ENCODE results near the gene GCNT1. TPM values are rescaled to one million over a fixed set of nuclear protein-coding genes. Genes with fewer than 3 reads are reported as not detected.
A peak's percentile ranks its signal among the peaks of the same experiment; 100 is the strongest.
"Not testable (repeated sequence)": the region's sequence is repeated elsewhere in the genome, so short reads cannot be mapped to it uniquely, and the experiment has no call there.

Gene GCNT1
- total and polyA plus RNA-seq, 4 experiments from 2014 or later, result 3.4 to 9.3 (median 7.5) TPM

DNA sequence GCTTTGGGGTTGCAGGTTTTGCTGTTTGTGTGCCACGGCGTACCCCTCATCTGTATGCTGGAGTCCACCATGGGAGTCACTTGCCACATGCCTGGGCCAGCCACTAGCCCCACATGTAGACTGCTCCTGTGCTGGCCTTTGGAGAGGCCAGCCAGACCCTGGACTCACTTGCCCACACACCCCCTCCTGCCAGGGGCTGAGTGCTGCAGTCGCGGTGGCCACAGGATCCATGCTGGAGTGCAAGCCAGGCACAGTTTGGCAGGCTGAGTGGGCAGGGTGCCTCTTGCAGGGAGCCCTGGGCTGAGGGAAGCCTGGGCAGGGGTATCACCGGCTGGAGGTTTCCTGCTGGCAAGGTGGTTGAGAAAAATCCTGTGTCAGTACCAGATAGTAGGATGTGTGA is 25.6 kb upstream of the GCNT1 start:
- H3K27me3 Mint-ChIP-seq, result peaks cover 3 to 5% of the 10 kb centered on the region in 2 donors
- H3K9me3 Mint-ChIP-seq, result no peaks in the 10 kb centered on the region
- Histone ChIP-seq H3K36me3 (ENCODE audit: insufficient read depth, low read length) (no peaks in the 10 kb centered on the region), H3K9me3 (ENCODE audit: control insufficient read depth in 1 of 2, low read length in 2 of 2) (no peaks in the 10 kb centered on the region), H3K4me1 (ENCODE audit: insufficient read depth, low read length) (no peaks in the 10 kb centered on the region), H3K27ac (ENCODE audit: low read depth, low read length) (no peak overlapping the region), H3K27me3 (ENCODE audit: insufficient read depth, low read length) (peaks cover 3% of the 10 kb centered on the region), H3K4me3 (ENCODE audit: low read length in 2 of 2) (no peak overlapping the region)
- H3K4me1 Mint-ChIP-seq, result no peaks in the 10 kb centered on the region
- H3K36me3 Mint-ChIP-seq, result no peaks in the 10 kb centered on the region
- intact Hi-C loops (cut with micrococcal nuclease), result no loop called here
- H3K4me3 Mint-ChIP-seq, result no peak overlapping the region
- DNase-seq, result no peak
- ChIA-PET CTCF (ENCODE audit: partially characterized antibody) (interaction anchor here (0.9 to 1.3 kb wide), 2 partner anchors 12 to 14 kb away, joined by 3 to 5 read pairs; no protein-coding TSS in a partner anchor), POLR2A (ENCODE audit: partially characterized antibody) (no interaction called here)
- H3K27ac Mint-ChIP-seq, result no peak overlapping the region

- POLR2A ChIA-PET (ENCODE audit: partially characterized antibody), result no interaction called here
- H3K27ac Mint-ChIP-seq, result no peak overlapping the region
- peaks cover 3 to 5% of the 10 kb centered on the region in 2 donors for H3K27me3 Mint-ChIP-seq
- no peak overlapping the region for H3K27ac ChIP-seq (ENCODE audit: low read depth, low read length)
- no peaks in the 10 kb centered on the region for H3K36me3 Mint-ChIP-seq
- H3K4me1 ChIP-seq (ENCODE audit: insufficient read depth, low read length), result no peaks in the 10 kb centered on the region
- H3K9me3 Mint-ChIP-seq, result no peaks in the 10 kb centered on the region
- no peak overlapping the region for H3K4me3 Mint-ChIP-seq
- H3K4me1 Mint-ChIP-seq, result no peaks in the 10 kb centered on the region
- H3K9me3 ChIP-seq (ENCODE audit: control insufficient read depth in 1 of 2, low read length in 2 of 2), result no peaks in the 10 kb centered on the region
- peaks cover 3% of the 10 kb centered on the region for H3K27me3 ChIP-seq (ENCODE audit: insufficient read depth, low read length)
- DNase-seq, result no peak
- no peak overlapping the region for H3K4me3 ChIP-seq (ENCODE audit: low read length in 2 of 2)
- no peaks in the 10 kb centered on the region for H3K36me3 ChIP-seq (ENCODE audit: insufficient read depth, low read length)
- CTCF ChIA-PET (ENCODE audit: partially characterized antibody), result interaction anchor here (0.9 to 1.3 kb wide), 2 partner anchors 12 to 13 kb away, joined by 3 to 5 read pairs; no protein-coding TSS in a partner anchor
- intact Hi-C loops (cut with micrococcal nuclease), result no loop called here
Observed at GRCh38 chr9:76433836-76434235, 25.1 kb upstream of the GCNT1 start.

GRCh38 chr9:76434897-76435296 is 24.1 kb upstream of the GCNT1 start:
- H3K36me3 Mint-ChIP-seq; H3K27me3 Mint-ChIP-seq; DNase-seq; H3K36me3 ChIP-seq (ENCODE audit: insufficient read depth, low read length); H3K9me3 ChIP-seq (ENCODE audit: control insufficient read depth in 1 of 2, low read length in 2 of 2); H3K4me3 ChIP-seq (ENCODE audit: low read length in 2 of 2); H3K4me1 Mint-ChIP-seq; H3K4me3 Mint-ChIP-seq; H3K27ac ChIP-seq (ENCODE audit: low read depth, low read length); H3K27me3 ChIP-seq (ENCODE audit: insufficient read depth, low read length); H3K4me1 ChIP-seq (ENCODE audit: insufficient read depth, low read length); CTCF ChIA-PET (ENCODE audit: partially characterized antibody); intact Hi-C loops (cut with micrococcal nuclease); H3K9me3 Mint-ChIP-seq; H3K27ac Mint-ChIP-seq; POLR2A ChIA-PET (ENCODE audit: partially characterized antibody): not testable (repeated sequence)

GRCh38 chr9:76437017-76437699 is 21.8 kb upstream of the GCNT1 start:
- H3K4me1 Mint-ChIP-seq; H3K4me3 Mint-ChIP-seq; H3K27ac ChIP-seq (ENCODE audit: low read depth, low read length); POLR2A ChIA-PET (ENCODE audit: partially characterized antibody); DNase-seq; H3K4me1 ChIP-seq (ENCODE audit: insufficient read depth, low read length); H3K9me3 Mint-ChIP-seq; H3K36me3 ChIP-seq (ENCODE audit: insufficient read depth, low read length); intact Hi-C loops (cut with micrococcal nuclease); CTCF ChIA-PET (ENCODE audit: partially characterized antibody); H3K27me3 Mint-ChIP-seq; H3K4me3 ChIP-seq (ENCODE audit: low read length in 2 of 2); H3K36me3 Mint-ChIP-seq; H3K9me3 ChIP-seq (ENCODE audit: control insufficient read depth in 1 of 2, low read length in 2 of 2); H3K27me3 ChIP-seq (ENCODE audit: insufficient read depth, low read length): not testable (repeated sequence)
- H3K27ac Mint-ChIP-seq, result peak overlapping the region in 2 of 7 donors; percentile 35 to 53

GRCh38 chr9:76438841-76439588 is 20.0 kb upstream of the GCNT1 start:
- peaks cover 0 to 6% (median 4%) of the 10 kb centered on the region in 4 donors for H3K4me1 Mint-ChIP-seq
- CTCF ChIA-PET (ENCODE audit: partially characterized antibody), result interaction anchor here (0.9 kb wide), 2 partner anchors 8 to 65 kb away, joined by 3 to 4 read pairs; no protein-coding TSS in a partner anchor

DNA sequence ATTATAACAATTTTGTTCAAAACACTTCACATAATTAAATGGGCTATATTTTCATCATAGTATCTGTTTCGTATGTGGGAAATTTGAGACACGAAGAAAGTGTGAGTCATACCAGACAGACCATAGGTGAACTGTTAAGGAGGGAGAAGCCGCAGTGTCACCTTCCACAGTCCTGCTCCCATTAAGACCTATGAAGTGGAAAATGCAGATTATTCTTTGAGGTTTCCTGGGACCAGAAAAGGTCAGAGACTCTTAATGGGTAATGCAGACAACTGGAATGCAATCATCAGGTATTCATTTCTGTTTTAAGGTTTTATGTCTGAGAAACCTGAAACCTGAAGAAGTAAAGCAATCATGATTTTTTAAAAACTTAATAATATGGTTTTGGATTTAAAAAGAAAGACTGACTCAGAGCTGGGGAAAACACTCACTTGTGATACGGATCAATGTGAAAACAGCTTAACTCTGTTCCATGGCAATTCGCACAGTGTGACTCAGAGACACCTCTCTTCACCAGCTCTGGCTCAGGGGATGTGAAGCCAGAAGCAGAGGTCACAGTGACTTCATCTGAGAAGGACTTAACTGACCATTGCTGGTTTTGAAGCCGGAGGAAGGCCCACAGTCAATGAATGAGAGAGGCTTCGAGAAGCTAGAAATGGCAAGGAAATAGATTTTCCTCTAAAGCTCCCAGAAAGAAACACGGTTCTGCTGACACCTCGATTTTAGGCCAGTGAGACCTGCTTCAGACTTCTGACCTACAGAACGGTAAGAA is 17.2 kb upstream of the GCNT1 start:
- H3K4me3 Mint-ChIP-seq, result peak overlapping the region in 3 of 8 donors; percentile 7 to 31 (median 8)
- peaks cover 0 to 12% (median 7%) of the 10 kb centered on the region in 4 donors for H3K4me1 Mint-ChIP-seq
- peaks cover 0 to 4% (median 2%) of the 10 kb centered on the region in 8 donors for H3K9me3 Mint-ChIP-seq
- POLR2A ChIA-PET (ENCODE audit: partially characterized antibody), result no interaction called here
- H3K27ac ChIP-seq (ENCODE audit: low read depth, low read length), result no peak overlapping the region
- peaks cover 8% of the 10 kb centered on the region for H3K4me1 ChIP-seq (ENCODE audit: insufficient read depth, low read length)
- no peaks in the 10 kb centered on the region for H3K36me3 ChIP-seq (ENCODE audit: insufficient read depth, low read length)
- H3K4me3 ChIP-seq (ENCODE audit: low read length in 2 of 2), result no peak overlapping the region
- CTCF ChIA-PET (ENCODE audit: partially characterized antibody), result interaction anchor here (1.2 to 2.2 kb wide), 4 partner anchors 22 to 708 kb away, joined by 3 to 9 read pairs (median 4); partner anchors contain the start of gene RFK
- H3K9me3 ChIP-seq (ENCODE audit: control insufficient read depth in 1 of 2, low read length in 2 of 2), result no peaks in the 10 kb centered on the region
- H3K27ac Mint-ChIP-seq, result no peak overlapping the region
- no peaks in the 10 kb centered on the region for H3K36me3 Mint-ChIP-seq
- no peak for DNase-seq
- intact Hi-C loops (cut with micrococcal nuclease), result no loop called here
- H3K27me3 ChIP-seq (ENCODE audit: insufficient read depth, low read length), result no peaks in the 10 kb centered on the region
- peaks cover 0 to 2% of the 10 kb centered on the region in 2 donors for H3K27me3 Mint-ChIP-seq

More at GRCh38 chr9:76438841-76439588, 20.0 kb upstream of the GCNT1 start:
- Mint-ChIP-seq H3K27ac (no peak overlapping the region), H3K27me3 (peaks cover 2 to 3% of the 10 kb centered on the region in 2 donors), H3K9me3 (peaks cover 0 to 4% (median 2%) of the 10 kb centered on the region in 8 donors), H3K4me3 (no peak overlapping the region), H3K36me3 (no peaks in the 10 kb centered on the region)
- Histone ChIP-seq H3K4me1 (ENCODE audit: insufficient read depth, low read length) (peaks cover 8% of the 10 kb centered on the region), H3K27ac (ENCODE audit: low read depth, low read length) (no peak overlapping the region), H3K9me3 (ENCODE audit: control insufficient read depth in 1 of 2, low read length in 2 of 2) (no peaks in the 10 kb centered on the region), H3K27me3 (ENCODE audit: insufficient read depth, low read length) (no peaks in the 10 kb centered on the region), H3K4me3 (ENCODE audit: low read length in 2 of 2) (no peak overlapping the region), H3K36me3 (ENCODE audit: insufficient read depth, low read length) (no peaks in the 10 kb centered on the region)
- no peak for DNase-seq
- intact Hi-C loops (cut with micrococcal nuclease), result no loop called here
- POLR2A ChIA-PET (ENCODE audit: partially characterized antibody), result no interaction called here

- H3K27ac Mint-ChIP-seq, result peak overlapping the region in 2 of 7 donors; percentile 3 to 85
Observed at GRCh38 chr9:76443887-76444286, 15.1 kb upstream of the GCNT1 start.

More at GRCh38 chr9:76443887-76444286, 15.1 kb upstream of the GCNT1 start:
- peaks cover 15% of the 10 kb centered on the region for H3K4me1 ChIP-seq (ENCODE audit: insufficient read depth, low read length)
- H3K4me1 Mint-ChIP-seq, result peaks cover 0 to 14% (median 9%) of the 10 kb centered on the region in 4 donors
- no peaks in the 10 kb centered on the region for H3K9me3 ChIP-seq (ENCODE audit: control insufficient read depth in 1 of 2, low read length in 2 of 2)
- H3K36me3 Mint-ChIP-seq, result no peaks in the 10 kb centered on the region
- no peaks in the 10 kb centered on the region for H3K27me3 Mint-ChIP-seq
- H3K4me3 Mint-ChIP-seq, result peak overlapping the region in 2 of 8 donors; percentile 21 to 36
- H3K36me3 ChIP-seq (ENCODE audit: insufficient read depth, low read length), result no peaks in the 10 kb centered on the region
- no peak overlapping the region for H3K4me3 ChIP-seq (ENCODE audit: low read length in 2 of 2)
- no peak for DNase-seq
- peaks cover 0 to 4% (median 2%) of the 10 kb centered on the region in 8 donors for H3K9me3 Mint-ChIP-seq
- no peaks in the 10 kb centered on the region for H3K27me3 ChIP-seq (ENCODE audit: insufficient read depth, low read length)
- H3K27ac ChIP-seq (ENCODE audit: low read depth, low read length), result no peak overlapping the region
- ChIA-PET POLR2A (ENCODE audit: partially characterized antibody) (no interaction called here), CTCF (ENCODE audit: partially characterized antibody) (interaction anchor here (6.8 to 7.5 kb wide), 2 partner anchors 215 to 260 kb away, joined by 71 to 89 read pairs; no protein-coding TSS in a partner anchor)
- intact Hi-C loops (cut with micrococcal nuclease), result no loop called here
